Activated CD4-positive, alpha-beta T cell treated with anti-CD3 and anti-CD28 coated beads, Interleukin-10, Interleukin-2, amounts not matched to agents 100 ng/mL and 50 ng/mL, durations not matched to agents 16 hours and 8 hours (primary cell): Measurements from ENCODE around the gene CDPF1.
A peak's percentile ranks its signal among the peaks of the same experiment; 100 is the strongest.
"Not testable (repeated sequence)": the region's sequence is repeated elsewhere in the genome, so short reads cannot be mapped to it uniquely, and the experiment has no call there.

ENCODE experiments used
- DNase-seq: peaks from one replicate; pipeline ENCODE4 v3.0.0-alpha.2; 2020

Gene CDPF1

DNA sequence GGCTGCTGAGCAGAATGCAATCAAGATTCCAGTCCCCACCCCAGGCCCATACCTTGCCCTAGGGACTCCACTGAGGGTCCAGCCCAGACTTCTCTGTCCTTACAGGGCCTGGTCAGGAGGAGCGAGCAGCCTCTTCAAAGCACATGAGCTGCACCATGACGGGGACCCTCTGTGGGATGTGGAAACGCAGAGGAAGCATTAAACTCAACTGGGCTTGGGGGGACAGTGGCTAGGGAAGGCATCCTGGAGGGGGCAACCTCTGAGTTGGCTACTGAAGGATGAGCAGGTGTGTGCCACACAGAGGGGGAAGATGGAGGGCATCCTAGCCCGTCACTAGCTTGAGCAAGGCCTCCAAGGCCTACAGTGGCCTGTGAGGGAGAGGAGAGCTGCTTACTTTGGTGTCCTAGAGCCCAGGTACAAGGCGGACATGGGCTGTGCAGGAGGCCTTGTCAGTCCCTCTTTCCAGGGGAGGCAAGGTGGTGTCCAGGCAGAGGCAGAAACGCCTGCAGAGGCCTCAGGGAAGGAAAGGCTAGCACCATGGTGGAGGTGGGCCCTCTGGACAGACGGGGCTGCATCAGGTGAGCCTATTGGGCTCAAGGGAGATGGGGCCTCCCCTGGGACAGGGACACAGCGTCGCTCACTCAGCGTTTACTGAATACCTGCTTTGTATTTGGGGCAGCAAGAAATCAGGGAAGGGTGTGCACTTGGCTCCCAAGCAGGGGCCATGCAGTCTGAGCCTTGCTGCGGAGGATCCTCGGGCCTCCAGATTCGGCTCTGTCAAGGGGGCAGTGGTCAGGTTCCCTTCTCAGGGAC is 32.0 kb upstream of the CDPF1 start:
- DNase-seq = no peak

DNA sequence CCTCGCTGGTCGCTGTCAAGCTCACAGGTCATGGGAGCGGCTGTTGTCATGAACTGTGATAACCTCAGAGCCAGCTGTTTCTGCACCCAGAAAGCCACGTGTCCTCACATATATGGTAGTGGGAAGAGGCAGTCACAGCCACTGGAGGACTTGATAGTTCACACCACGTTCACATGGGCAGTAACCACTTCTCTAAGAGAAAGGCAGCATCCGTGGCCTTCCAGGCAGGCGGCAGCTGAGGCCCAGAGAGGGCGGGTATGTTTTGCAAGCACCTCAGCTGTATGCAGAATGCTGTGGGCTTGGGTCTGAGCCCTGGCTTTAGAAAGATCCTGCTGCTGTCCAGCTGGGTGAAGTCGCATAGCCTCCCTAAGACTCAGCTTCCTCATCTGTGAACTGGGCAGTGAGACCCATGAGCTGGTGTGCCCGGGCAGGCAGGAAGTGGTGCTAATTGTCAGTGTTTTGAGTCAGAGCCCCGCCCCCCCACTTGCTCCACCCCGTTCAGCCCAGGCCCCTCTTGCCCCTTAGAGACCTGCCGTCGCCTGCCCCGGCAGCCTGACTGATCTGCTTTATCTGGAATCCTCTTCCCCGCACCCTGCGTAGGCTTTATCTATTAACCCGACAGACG is 31.0 kb upstream of the CDPF1 start:
- DNase-seq = no peak

DNA sequence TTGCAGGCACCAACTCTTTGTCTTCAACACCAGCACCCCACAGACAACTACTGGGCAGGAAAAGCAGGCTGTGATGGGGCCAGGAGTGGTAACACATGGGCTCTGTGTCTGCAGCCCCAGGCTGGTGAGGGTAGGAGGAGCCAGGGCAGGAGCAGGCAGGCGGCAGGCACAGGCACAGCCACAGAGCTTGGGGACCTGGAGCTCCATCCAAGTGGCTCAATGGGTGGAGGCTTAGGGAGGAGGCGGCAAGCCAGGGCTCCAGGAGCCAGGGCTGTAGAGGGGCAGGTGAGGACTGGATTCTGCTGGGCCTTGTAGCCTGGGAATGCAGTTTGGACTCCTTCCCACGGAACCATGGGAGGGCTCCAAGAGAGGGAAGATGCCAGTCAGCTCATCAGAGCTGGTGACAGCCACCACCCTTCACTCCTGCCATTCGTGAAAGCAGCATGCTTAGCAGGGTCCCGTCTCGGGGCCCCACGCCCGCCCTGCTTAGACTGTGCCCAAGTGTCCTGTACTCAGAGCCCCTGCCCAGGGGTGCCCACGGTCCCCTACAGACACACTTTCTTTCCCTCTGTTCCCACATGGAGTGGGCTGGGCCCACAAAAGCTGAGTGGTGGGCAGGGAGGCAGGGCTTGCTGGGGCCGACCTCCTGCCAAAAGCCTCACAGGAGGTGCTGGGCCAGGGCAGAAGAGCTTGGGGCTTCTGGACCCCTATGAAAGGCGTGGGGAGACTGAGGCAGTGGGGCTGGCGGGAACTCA is 30.1 kb upstream of the CDPF1 start:
- DNase-seq = no peak

GRCh38 chr22:46278656-46279645 is 28.9 kb upstream of the CDPF1 start:
- DNase-seq = no peak

DNA sequence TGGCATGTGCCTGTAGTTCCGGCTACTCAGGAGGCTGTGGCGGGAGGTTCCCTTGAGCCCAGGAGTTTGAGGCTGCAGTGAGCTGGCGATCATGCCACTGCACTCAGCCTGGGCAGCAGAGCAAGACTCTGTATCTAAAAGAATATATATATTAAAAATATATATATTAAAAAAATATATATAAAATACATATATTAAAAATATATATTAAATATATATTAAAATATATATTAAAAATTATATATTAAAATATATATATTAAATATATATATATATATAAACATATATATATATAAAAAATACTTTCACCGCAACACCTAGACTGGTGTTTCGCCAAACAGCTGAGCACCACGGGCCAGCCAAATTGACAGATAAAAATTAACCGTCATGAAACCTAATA is 26.5 kb upstream of the CDPF1 start:
- no peak for DNase-seq

- no peak for DNase-seq
Observed at GRCh38 chr22:46275455-46276122, 25.5 kb upstream of the CDPF1 start.

- no peak for DNase-seq
Observed at GRCh38 chr22:46274381-46274780, 24.3 kb upstream of the CDPF1 start.

- DNase-seq = no peak
Observed at GRCh38 chr22:46273432-46274148, 23.5 kb upstream of the CDPF1 start.

DNA sequence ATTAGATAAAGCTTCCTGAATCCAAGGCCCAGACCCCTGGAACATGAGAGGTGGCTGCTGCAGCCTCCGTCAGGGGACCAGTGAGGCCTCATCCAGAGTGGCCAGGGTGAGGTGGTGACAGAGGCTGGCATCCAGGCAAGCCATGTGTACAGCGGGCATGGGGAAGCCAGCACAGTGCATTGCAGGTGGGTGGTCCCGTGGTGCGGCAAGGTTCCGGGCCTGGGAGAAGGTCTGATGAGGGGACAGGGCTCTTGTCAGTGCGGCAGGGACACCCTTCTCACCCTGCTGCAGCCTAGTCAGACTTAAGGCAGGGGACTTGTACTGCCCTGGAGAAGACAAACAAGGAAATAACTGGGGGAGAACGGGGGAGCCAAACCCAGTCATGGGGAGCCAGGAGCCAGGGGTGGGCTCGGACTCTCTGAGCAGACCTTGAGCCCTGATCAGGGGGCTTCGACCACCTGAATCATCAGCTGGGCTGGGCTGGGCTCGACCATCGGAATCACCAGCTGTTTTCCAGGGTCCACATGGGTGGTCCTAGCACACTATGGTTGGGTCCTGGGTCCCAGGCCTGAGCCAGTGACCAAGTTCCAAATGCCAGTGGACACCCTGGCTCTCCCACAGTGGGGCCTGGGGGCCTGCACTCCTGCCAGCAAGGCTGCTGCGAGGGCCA is 22.8 kb upstream of the CDPF1 start:
- no peak for DNase-seq

DNA sequence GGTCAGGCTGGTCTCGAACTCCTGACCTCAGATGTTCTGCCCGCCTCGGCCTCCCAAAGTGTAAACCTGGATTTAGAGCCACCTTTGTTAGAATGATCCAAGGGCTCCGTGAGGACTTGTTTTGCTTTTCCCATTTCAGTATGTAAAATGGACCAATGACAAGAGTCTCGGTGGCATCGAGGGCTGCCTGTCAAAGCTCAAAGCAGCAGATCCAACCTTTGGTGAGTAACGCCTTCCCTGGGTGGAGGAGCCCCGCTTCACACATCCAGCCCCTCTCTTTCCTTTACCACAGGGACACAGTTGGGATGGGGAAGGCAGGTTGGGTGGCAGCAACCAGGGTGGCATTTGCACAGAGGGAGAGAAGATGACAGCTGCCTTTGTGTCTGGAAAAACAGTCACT is 22.1 kb upstream of the CDPF1 start:
- DNase-seq = no peak

GRCh38 chr22:46269564-46269963 is 19.5 kb upstream of the CDPF1 start:
- DNase-seq = no peak

GRCh38 chr22:46267431-46268279 is 17.6 kb upstream of the CDPF1 start, which contains the start of gene TTC38:
TSS of gene TTC38 (plus strand) at chr22:46268008. CDS start at chr22:46268040, 32 bp downstream.
- DNase-seq = peak; percentile 65

GRCh38 chr22:46265627-46266026 is 15.5 kb upstream of the CDPF1 start:
- DNase-seq = not testable (repeated sequence)

DNA sequence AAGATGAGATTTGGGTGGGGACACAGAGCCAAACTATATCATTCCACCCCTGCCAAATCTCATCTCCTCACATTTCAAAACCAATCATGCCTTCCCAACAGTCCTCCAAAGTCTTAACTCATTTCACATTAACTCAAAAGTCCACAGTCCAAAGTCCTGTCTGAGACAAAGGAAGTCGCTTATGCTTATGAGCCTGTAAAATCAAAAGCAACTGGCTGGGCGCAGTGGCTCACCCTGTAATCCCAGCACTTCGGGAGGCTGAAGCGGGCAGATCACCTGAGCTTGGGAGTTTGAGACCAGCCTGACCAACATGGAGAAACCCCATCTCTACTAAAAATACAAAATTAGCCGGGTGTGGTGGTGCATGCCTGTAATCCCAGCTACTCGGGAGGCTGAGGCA is 14.4 kb upstream of the CDPF1 start:
- DNase-seq = not testable (repeated sequence)

GRCh38 chr22:46263216-46263590 is 13.1 kb upstream of the CDPF1 start, which contains the start of gene PKDREJ:
TSS of gene PKDREJ (minus strand) at chr22:46263343. CDS start at chr22:46263322, 21 bp downstream.
- no peak for DNase-seq

DNA sequence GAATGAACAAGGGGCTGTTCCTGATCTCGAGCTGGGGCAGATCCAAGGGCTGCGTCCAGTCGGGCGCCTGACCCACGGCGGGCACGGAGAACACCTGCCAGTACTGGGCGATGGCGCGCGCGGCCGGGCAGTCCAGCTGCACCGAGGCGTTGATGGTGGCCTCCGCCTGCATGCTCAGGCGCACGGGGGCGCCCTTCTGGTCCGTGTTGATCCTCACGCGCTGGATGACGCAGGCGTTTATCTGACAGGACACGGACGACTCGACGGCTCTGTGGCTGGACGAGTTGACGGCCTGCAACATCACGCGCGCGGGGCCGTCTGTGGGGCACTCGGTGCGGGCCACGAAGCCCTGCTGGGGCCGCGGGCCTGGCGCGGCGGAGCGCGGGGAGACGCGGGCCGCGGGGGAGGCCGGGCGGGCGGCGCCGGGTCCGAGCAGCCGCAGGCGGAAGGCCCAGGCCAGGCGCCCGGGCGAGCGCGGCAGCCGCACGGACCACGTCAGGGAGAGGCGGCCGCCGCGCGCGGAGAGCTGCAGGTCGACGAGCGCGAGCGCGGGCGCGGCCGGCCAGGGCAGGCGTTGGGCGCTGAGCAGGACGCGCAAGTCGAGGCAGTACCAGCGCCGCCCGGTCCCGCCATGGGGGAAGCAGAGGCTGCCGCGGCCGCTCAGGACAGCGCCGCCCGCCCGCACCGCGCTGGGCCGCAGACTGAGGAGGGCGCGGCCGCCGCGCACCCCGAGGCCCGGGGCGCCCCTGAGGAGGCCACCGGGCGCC is 12.5 kb upstream of the CDPF1 start:
- peak; percentile 36 for DNase-seq

GRCh38 chr22:46260038-46260437 is 9.9 kb upstream of the CDPF1 start:
- no peak for DNase-seq

- DNase-seq = no peak
Observed at GRCh38 chr22:46259374-46259773, 9.3 kb upstream of the CDPF1 start.
